ENCODE results near the gene LDLRAD4.

LDLRAD4 gene

DNA sequence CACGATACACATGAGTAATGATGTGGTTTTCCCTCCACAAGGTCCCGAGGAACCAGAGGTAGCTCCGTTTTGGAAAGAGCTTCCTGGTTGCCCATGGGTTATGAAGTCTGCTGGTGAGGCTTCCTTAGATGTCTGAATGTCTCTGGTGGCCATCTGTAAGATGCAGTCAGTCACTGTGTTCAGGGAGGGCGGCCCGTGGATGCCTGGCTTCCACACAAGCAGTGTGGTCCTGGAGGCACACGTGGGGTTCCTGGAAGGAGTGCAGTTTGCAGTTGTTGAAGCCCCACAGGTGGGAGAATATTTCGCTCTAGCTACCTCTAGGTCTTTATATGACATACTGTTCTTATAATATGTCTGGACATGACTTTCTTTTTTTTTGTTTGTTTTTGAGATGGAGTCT is 298.8 kb downstream of the LDLRAD4 start:
- DNase-seq (ENCODE audit: low read depth) = no peak
- TF ChIP-seq, protein P1, sequence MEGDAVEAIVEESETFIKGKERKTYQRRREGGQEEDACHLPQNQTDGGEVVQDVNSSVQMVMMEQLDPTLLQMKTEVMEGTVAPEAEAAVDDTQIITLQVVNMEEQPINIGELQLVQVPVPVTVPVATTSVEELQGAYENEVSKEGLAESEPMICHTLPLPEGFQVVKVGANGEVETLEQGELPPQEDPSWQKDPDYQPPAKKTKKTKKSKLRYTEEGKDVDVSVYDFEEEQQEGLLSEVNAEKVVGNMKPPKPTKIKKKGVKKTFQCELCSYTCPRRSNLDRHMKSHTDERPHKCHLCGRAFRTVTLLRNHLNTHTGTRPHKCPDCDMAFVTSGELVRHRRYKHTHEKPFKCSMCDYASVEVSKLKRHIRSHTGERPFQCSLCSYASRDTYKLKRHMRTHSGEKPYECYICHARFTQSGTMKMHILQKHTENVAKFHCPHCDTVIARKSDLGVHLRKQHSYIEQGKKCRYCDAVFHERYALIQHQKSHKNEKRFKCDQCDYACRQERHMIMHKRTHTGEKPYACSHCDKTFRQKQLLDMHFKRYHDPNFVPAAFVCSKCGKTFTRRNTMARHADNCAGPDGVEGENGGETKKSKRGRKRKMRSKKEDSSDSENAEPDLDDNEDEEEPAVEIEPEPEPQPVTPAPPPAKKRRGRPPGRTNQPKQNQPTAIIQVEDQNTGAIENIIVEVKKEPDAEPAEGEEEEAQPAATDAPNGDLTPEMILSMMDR (IDR thresholded peaks at IDR 0.05; ENCODE audit: insufficient read depth, low read depth, low read length, missing control alignments) = no peak
- no peak overlapping the region for H3K4me3 ChIP-seq (ENCODE audit: low read length)

DNA sequence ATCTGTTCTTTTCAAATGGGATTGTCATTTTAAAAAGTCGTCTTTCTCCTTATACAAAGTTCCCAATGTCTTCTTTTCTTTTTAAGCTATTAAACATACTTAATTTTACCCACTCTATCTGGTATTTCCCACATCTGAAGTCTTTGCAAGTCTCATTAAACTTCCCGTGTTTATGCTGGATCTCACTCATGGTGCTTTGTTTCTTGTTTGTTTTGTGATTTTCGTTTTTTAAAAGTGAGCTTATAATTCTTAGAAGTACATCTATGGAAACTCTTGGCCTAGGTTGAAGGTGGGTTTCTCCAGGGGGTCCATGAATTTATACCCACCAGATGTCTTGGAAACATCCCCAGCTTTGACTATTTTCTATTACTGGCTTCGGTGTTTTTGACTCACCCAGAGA is 299.8 kb downstream of the LDLRAD4 start:
- no peak for DNase-seq (ENCODE audit: low read depth)
- TF ChIP-seq, protein P1 (IDR thresholded peaks at IDR 0.05; ENCODE audit: insufficient read depth, low read depth, low read length, missing control alignments) = no peak
- no peak overlapping the region for H3K4me3 ChIP-seq (ENCODE audit: low read length)

DNA sequence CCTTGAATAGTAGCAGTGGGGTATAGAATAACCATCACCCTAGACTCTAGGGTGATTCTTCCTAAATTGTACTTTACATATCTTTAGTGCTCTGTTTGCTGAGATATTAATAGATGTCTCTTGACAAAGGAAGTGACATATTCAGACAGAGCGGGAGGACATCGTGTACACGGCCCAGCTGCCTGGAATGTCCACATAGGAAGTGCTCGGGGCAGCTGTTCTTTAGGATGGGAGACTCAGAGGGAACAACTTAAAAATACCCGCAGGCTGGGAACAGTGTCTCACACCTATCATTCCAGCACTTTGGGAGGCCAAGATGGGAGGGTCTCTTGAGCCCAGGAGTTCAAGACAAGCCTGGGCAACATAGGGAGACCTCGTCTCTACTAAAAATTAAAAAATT is 301.7 kb downstream of the LDLRAD4 start:
- TF ChIP-seq, protein P1 (IDR thresholded peaks at IDR 0.05; ENCODE audit: insufficient read depth, low read depth, low read length, missing control alignments) = no peak
- no peak overlapping the region for H3K4me3 ChIP-seq (ENCODE audit: low read length)
- DNase-seq (ENCODE audit: low read depth) = no peak

DNA sequence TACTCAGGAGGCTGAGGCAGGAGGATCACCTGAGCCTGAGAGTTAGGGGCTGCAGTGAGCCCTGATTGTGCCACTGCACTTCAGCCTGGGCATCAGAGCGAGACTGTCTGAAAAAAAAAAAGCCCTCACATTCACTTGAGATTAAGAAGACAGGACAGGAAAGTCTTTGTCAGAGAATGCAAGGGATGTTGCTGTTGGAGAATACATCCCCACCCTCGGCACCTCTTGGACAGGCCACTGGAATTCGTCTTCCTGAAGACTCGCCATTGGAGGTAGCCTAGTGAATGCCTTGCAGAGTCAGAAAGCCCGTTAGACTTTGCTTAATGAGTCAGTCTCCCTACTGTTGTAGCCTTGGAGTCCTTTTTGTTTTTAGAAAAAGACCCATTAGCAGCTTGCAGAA is 302.2 kb downstream of the LDLRAD4 start:
- DNase-seq (ENCODE audit: low read depth) = no peak
- H3K4me3 ChIP-seq (ENCODE audit: low read length) = no peak overlapping the region
- TF ChIP-seq, protein P1 (IDR thresholded peaks at IDR 0.05; ENCODE audit: insufficient read depth, low read depth, low read length, missing control alignments) = no peak

DNA sequence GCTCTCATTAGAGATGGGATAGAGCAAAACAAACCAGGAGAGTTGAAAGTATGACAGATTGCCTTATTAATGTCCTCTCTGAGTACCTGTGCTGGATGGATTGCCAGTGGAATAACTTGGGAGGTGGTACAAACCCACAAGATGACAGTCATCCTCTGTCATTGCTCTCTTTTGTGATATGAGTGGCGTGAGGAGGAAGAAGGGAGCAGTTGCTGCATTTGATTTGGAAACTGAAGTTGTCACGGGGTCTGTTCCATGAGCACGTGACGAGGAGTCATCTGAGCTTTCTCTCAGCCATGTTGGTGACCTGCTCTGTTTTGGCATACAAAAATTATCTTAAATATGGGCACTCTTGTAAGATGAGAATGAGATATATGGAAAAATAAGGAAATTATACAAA is 302.9 kb downstream of the LDLRAD4 start:
- TF ChIP-seq, protein P1 (IDR thresholded peaks at IDR 0.05; ENCODE audit: insufficient read depth, low read depth, low read length, missing control alignments) = no peak
- H3K4me3 ChIP-seq (ENCODE audit: low read length) = no peak overlapping the region
- no peak for DNase-seq (ENCODE audit: low read depth)

DNA sequence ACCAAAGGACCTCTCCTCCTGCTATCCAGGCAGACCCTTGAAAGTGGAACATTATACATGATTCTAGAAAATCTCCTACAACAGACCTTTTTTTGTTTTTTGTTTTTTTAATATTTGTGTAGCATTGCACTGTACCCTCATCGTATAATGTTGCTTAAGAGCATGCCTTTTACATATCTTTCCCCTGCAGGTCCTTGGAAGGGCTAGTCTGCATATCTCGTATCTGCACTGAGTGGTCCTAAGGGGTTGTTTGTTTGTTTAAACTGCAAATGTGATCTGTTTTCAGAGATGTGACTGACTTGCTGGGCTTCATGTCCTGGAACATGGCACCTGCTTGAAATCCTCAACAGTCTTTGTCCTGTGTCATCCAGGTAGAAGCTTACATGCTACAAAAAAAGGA is 303.7 kb downstream of the LDLRAD4 start:
- no peak for DNase-seq (ENCODE audit: low read depth)
- TF ChIP-seq, protein P1 (IDR thresholded peaks at IDR 0.05; ENCODE audit: insufficient read depth, low read depth, low read length, missing control alignments) = no peak
- H3K4me3 ChIP-seq (ENCODE audit: low read length) = no peak overlapping the region

DNA sequence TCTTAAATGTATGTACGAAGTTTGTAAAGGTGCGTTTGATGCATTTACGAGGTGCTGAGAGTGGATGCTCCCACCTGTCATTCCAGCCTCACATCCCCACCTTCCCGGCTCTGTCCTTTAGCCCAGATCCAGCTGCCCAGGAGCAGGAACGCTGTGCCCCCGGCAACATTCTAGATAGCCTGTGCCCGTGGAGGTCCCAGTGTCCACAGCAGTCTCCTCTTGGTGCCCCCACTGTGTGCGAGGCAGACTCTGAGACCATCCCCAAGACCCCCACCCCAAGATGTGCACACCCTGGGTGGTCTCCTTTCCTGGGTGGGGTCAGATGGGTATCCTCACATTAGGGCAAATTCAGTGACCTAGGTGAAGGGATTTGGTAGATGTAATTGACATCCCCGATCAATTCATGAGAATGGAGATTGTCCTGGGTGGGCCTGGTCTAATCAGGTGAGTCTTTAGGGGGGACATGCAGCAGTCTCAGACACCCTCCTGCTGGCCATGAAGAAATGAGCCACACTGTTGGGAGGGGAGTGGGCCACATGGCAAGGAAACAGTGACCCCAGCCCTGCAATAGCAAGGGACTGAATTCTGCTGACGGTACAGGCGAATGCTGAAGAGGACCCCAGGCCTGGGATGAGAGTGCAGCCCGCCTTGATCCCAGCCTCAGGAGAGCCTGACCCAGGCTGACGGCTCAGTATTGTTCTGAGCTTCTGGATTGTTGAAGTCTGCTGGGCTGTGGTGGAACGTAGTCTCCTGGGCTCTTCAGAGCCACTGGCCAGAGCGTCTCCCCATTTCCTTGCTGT is 304.5 kb downstream of the LDLRAD4 start:
- no peak for DNase-seq (ENCODE audit: low read depth)
- TF ChIP-seq, protein P1 (IDR thresholded peaks at IDR 0.05; ENCODE audit: insufficient read depth, low read depth, low read length, missing control alignments) = no peak
- no peak overlapping the region for H3K4me3 ChIP-seq (ENCODE audit: low read length)

Data from epithelial cell of esophagus (primary cell).